Mesendoderm (in vitro differentiated cells): Measurements from ENCODE around the gene PTPRF.

Experiments used
- DNase-seq: peaks from one replicate; pipeline ENCODE4 v3.0.0; 2013
- H2AK5ac ChIP-seq: 2 replicates; pipeline ENCODE4 v1.6.1; 2013; ENCODE audit warnings: low read length, inconsistent platforms
- H2BK120ac ChIP-seq: 2 replicates; pipeline ENCODE4 v1.6.1; 2013; ENCODE audit warnings: low read depth, mild to moderate bottlenecking, low read length, moderate library complexity, mixed read lengths
- H2BK15ac ChIP-seq: replicated peaks from 2 replicates; pipeline ENCODE4 v1.6.1; 2013; ENCODE audit warnings: low read depth, mild to moderate bottlenecking, moderate library complexity
- H2BK5ac ChIP-seq: 2 replicates; pipeline ENCODE4 v1.6.1; 2013; ENCODE audit warnings: low read length, inconsistent platforms
- H3K18ac ChIP-seq: 2 replicates; pipeline ENCODE4 v1.6.1; 2013; ENCODE audit warnings: mild to moderate bottlenecking, low read length, mixed read lengths
- H3K23ac ChIP-seq: one replicate; pipeline ENCODE4 v1.6.1; 2013; ENCODE audit warnings: low read length
- H3K27ac ChIP-seq: 2 replicates; pipeline ENCODE4 v1.5.1; 2013; ENCODE audit warnings: low read depth, mild to moderate bottlenecking, inconsistent platforms, low read length, moderate library complexity
- H3K27me3 ChIP-seq: 2 replicates; pipeline ENCODE4 v1.6.1; 2013; ENCODE audit warnings: low read length, control low read depth, mild to moderate bottlenecking, inconsistent platforms; ENCODE audit not compliant: insufficient read depth, poor library complexity
- H3K36me3 ChIP-seq: 2 replicates; pipeline ENCODE4 v1.6.1; 2013; ENCODE audit warnings: low read length, inconsistent platforms; ENCODE audit not compliant: control insufficient read depth, insufficient read depth
- H3K4ac ChIP-seq: one replicate; pipeline ENCODE4 v1.6.1; 2013; ENCODE audit warnings: low read depth, mild to moderate bottlenecking, low read length, moderate library complexity
- H3K4me1 ChIP-seq: 2 replicates; pipeline ENCODE4 v1.6.1; 2013; ENCODE audit warnings: low read depth, low read length, inconsistent platforms; ENCODE audit not compliant: control insufficient read depth
- H3K4me2 ChIP-seq: 2 replicates; pipeline ENCODE4 v1.6.1; 2013; ENCODE audit warnings: low read length
- H3K4me3 ChIP-seq: 2 replicates; pipeline ENCODE4 v1.5.1; 2013; ENCODE audit warnings: mild to moderate bottlenecking, low read length
- H3K56ac ChIP-seq: one replicate; pipeline ENCODE4 v1.6.1; 2013; ENCODE audit warnings: low read length
- H3K79me1 ChIP-seq: 2 replicates; pipeline ENCODE4 v1.6.1; 2013; ENCODE audit warnings: low read length, inconsistent platforms
- H3K79me2 ChIP-seq: 2 replicates; pipeline ENCODE4 v1.6.1; 2013; ENCODE audit warnings: mild to moderate bottlenecking, low read length; ENCODE audit not compliant: control insufficient read depth, insufficient read depth
- H3K9ac ChIP-seq: 2 replicates; pipeline ENCODE4 v1.6.1; 2013; ENCODE audit warnings: low read length, inconsistent platforms
- H4K5ac ChIP-seq: one replicate; pipeline ENCODE4 v1.6.1; 2013; ENCODE audit warnings: low read length
- H4K8ac ChIP-seq: one replicate; pipeline ENCODE4 v1.6.1; 2013; ENCODE audit warnings: low read depth, mild to moderate bottlenecking, control low read depth, low read length, moderate library complexity
- WGBS: extraction: QIAGEN DNeasy Blood & Tissue Kit; methylation state at CpG from one replicate; pipeline ENCODE4 v1.1.7; 2013; ENCODE audit warnings: low lambda C conversion rate, missing lambda C conversion rate; ENCODE audit not compliant: insufficient coverage; ENCODE audit errors: extremely low coverage; 5-methylcytosine and 5-hydroxymethylcytosine counted together

PTPRF gene

GRCh38 chr1:43558346-43558841 is 27.7 kb downstream of the PTPRF start:
- Histone ChIP-seq H3K4me1 (peaks cover 12% of the 10 kb centered on the region), H3K79me1 (peaks cover 23% of the 10 kb centered on the region), H2AK5ac (no peak overlapping the region), H3K4me3 (no peak overlapping the region), H3K9ac (peak overlapping the region; percentile 63), H3K27me3 (no peaks in the 10 kb centered on the region), H3K18ac (peak overlapping the region; percentile 25), H3K79me2 (peaks cover 15% of the 10 kb centered on the region), H4K8ac (no peak overlapping the region), H4K5ac (no peak overlapping the region), H3K23ac (no peak overlapping the region), H3K27ac (peak overlapping the region; percentile 74), H3K4ac (no peak overlapping the region), H3K56ac (peak overlapping the region; percentile 83), H2BK120ac (no peak overlapping the region), H2BK15ac (no peak overlapping the region), H3K36me3 (peaks cover 4% of the 10 kb centered on the region), H3K4me2 (peak overlapping the region; percentile 34), H2BK5ac (no peak overlapping the region)
- no CpG with 5 or more reads among the region's 21 CpGs for WGBS
- peak; percentile 85 for DNase-seq

DNA sequence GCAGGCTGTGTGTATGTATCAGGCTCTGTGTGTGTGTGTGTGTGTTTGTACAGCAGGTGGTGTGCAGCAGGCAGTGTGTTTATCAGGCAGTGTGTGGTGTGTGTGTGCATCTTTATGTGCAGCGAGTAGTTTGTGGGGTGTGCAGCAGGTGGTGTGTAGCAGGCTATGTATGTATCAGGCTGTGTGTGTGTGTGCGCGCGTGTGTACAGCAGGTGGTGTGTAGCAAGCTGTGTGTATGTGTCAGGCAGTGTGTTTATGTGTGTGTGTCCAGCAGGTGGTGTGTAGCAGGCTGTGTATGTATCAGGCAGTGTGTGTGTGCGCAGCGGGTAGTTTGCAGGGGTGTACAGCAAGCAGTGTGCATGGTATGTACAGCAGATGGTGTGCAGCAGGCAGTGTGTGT is 29.0 kb downstream of the PTPRF start:
- H3K56ac ChIP-seq: no peak overlapping the region
- H3K27ac ChIP-seq: no peak overlapping the region
- H3K36me3 ChIP-seq: peaks cover 4% of the 10 kb centered on the region
- H2BK120ac ChIP-seq: no peak overlapping the region
- no peak overlapping the region for H4K5ac ChIP-seq
- H2BK5ac ChIP-seq: no peak overlapping the region
- H3K27me3 ChIP-seq: no peaks in the 10 kb centered on the region
- DNase-seq: no peak
- H3K4ac ChIP-seq: no peak overlapping the region
- H3K79me2 ChIP-seq: peaks cover 15% of the 10 kb centered on the region
- H2BK15ac ChIP-seq: no peak overlapping the region
- peaks cover 19% of the 10 kb centered on the region for H3K4me1 ChIP-seq
- H3K23ac ChIP-seq: peak overlapping the region; percentile 24
- no peak overlapping the region for H4K8ac ChIP-seq
- no CpG with 5 or more reads among the region's 6 CpGs for WGBS
- no peak overlapping the region for H3K4me3 ChIP-seq
- peaks cover 26% of the 10 kb centered on the region for H3K79me1 ChIP-seq
- no peak overlapping the region for H3K4me2 ChIP-seq
- H3K9ac ChIP-seq: no peak overlapping the region
- H3K18ac ChIP-seq: no peak overlapping the region
- no peak overlapping the region for H2AK5ac ChIP-seq

DNA sequence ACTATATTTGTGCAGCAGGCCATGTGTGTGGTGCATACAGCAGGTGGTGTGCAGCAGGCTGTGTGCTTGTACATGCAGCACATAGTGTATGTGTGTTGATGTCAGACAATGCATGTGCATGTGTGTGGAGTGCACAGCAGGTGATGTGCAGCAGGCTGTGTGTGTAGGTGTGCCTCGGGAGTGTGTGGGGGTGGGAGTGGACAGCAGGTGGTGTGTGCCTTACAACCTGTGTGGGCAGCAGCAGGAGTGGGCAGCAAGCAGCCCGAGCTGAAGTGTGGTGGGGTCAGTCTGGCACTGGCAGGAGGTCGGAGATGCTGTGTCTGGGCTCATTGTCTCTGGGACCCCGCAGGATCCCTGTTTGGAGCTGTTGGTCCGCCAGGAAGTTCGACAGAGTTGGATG is 29.6 kb downstream of the PTPRF start:
- Histone ChIP-seq H4K5ac (no peak overlapping the region), H2BK5ac (no peak overlapping the region), H3K56ac (no peak overlapping the region), H3K4ac (no peak overlapping the region), H3K23ac (no peak overlapping the region), H3K27ac (no peak overlapping the region), H3K4me2 (no peak overlapping the region), H3K18ac (no peak overlapping the region), H4K8ac (no peak overlapping the region), H2AK5ac (no peak overlapping the region), H2BK15ac (no peak overlapping the region), H3K4me3 (no peak overlapping the region), H3K9ac (no peak overlapping the region), H3K79me2 (peaks cover 15% of the 10 kb centered on the region), H3K4me1 (peaks cover 24% of the 10 kb centered on the region), H3K79me1 (peaks cover 28% of the 10 kb centered on the region), H3K36me3 (peaks cover 4% of the 10 kb centered on the region), H3K27me3 (no peaks in the 10 kb centered on the region), H2BK120ac (no peak overlapping the region)
- no CpG with 5 or more reads among the region's 6 CpGs for WGBS
- no peak for DNase-seq

DNA sequence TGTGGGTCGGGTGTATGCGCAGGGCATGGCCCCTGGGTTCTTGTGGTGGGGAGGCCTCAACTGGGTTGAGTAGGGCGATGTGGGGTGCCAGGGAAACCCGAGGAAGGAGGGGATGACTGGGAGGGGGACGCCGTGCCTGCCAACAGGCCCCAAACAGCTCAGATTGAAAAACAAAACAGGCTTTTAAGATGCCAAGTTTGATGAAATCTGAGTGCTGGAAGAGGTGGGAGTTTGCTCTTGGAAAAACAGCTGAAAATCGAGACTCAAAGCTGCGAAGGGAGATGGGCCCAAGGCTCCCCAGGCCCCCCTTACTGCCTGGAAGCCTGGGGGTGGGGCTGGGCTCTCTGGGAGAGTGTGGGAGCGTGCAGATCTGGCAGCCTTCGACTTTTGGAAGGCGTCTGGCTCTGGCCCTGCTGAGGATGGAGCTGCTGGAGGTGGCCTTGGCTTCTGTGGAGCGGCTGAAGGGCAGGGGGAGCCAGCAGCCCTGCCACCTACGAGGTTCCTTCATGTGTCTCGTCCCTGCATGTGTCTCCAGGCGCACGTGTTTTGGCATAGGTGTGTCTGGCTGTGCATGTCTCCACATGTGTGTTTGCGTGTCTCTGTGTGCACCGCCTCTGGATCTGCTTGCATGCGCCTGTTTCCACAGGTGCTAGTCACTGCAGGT is 33.3 kb downstream of the PTPRF start:
- peaks cover 2% of the 10 kb centered on the region for H3K36me3 ChIP-seq
- H4K8ac ChIP-seq: no peak overlapping the region
- no peak overlapping the region for H2AK5ac ChIP-seq
- no peak overlapping the region for H3K4me2 ChIP-seq
- H3K79me2 ChIP-seq: peaks cover 14% of the 10 kb centered on the region
- no peak overlapping the region for H3K56ac ChIP-seq
- H3K4me1 ChIP-seq: peaks cover 18% of the 10 kb centered on the region
- H3K18ac ChIP-seq: no peak overlapping the region
- H3K27me3 ChIP-seq: no peaks in the 10 kb centered on the region
- no peak for DNase-seq
- H3K9ac ChIP-seq: no peak overlapping the region
- H4K5ac ChIP-seq: no peak overlapping the region
- no peak overlapping the region for H3K4ac ChIP-seq
- H3K23ac ChIP-seq: no peak overlapping the region
- H3K27ac ChIP-seq: no peak overlapping the region
- no peak overlapping the region for H3K4me3 ChIP-seq
- no peak overlapping the region for H2BK5ac ChIP-seq
- no CpG with 5 or more reads among the region's 19 CpGs for WGBS
- H2BK120ac ChIP-seq: no peak overlapping the region
- no peak overlapping the region for H2BK15ac ChIP-seq
- H3K79me1 ChIP-seq: peaks cover 28% of the 10 kb centered on the region

DNA sequence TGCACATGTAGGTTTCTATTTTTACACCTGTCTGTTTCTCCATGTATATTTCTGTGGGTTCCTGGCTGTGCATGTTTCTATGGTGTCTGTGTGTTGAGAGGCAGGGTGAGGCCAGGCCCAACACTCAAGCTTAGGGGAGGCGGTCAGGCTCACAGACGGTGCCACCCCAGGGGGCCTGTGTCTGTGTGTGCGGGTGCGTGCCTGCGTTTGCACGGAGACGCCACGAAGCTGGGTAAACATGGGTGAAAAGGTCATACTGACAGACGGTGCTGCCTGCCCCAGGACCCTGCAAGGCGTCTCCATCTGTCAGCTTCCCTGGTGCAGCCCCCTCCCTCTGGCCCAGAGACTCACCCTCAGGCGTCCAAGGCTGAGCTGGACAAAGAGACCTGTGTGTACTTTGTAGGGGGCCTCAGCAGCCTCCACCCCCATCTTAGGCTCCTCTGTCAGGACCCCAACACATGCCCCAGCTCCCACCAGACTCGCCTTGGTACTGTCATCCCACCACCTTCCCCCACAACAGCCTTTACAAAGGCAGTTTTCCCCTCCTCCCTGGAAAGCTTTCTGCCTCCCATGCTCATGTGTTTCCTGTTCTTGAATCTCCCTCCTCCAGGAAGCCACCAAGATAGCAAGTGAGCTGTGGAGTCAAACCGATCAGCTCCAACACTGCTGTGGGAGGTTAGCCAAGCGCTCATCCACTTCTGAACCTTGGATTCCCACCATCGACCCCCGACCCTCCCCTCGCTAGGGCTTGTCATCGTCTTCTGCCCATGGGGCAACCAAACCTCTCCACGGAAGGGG is 34.1 kb downstream of the PTPRF start:
- Histone ChIP-seq H4K8ac (no peak overlapping the region), H3K4me1 (peaks cover 15% of the 10 kb centered on the region), H3K79me2 (peaks cover 6% of the 10 kb centered on the region), H3K36me3 (peaks cover 5% of the 10 kb centered on the region), H3K9ac (peak overlapping the region; percentile 65), H3K27me3 (no peaks in the 10 kb centered on the region), H3K18ac (no peak overlapping the region), H2AK5ac (no peak overlapping the region), H3K4ac (no peak overlapping the region), H3K56ac (peak overlapping the region; percentile 78), H2BK15ac (no peak overlapping the region), H4K5ac (no peak overlapping the region), H3K4me2 (no peak overlapping the region), H3K27ac (no peak overlapping the region), H3K23ac (no peak overlapping the region), H3K79me1 (peaks cover 21% of the 10 kb centered on the region), H3K4me3 (no peak overlapping the region), H2BK120ac (no peak overlapping the region), H2BK5ac (no peak overlapping the region)
- peak; percentile 33 for DNase-seq
- no CpG with 5 or more reads among the region's 19 CpGs for WGBS
